ENCODE results near the gene MAP4K5. TPM values are rescaled to one million over a fixed set of nuclear protein-coding genes. Genes with fewer than 3 reads are reported as not detected.

Gene MAP4K5
- total and polyA plus RNA-seq, 10 donors: 9.1 to 172 (median 55.4) TPM

DNA sequence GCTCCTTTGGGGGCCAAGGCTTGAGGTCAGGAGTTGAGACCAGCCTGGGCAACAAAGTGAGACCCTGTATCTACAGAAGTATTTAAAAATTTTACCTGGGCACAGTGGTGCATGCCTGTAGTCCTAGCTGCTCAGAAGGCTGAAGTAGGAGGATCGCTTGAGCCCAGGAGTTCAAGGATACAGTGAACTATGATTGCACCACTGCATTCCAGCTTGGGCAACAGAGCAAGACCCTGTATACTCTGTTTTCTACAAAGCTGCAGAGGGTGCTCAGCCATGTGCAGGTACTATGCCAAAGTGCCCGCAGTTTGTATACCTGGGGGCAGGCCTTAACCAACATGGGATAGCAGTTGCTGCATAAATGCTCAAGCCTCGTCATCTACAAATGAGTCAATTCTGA, 108.8 kb downstream of the MAP4K5 start:
- 91 to 100% (median 95%) methylated on average over 3 of the region's 3 CpGs for WGBS, 5 donors

DNA sequence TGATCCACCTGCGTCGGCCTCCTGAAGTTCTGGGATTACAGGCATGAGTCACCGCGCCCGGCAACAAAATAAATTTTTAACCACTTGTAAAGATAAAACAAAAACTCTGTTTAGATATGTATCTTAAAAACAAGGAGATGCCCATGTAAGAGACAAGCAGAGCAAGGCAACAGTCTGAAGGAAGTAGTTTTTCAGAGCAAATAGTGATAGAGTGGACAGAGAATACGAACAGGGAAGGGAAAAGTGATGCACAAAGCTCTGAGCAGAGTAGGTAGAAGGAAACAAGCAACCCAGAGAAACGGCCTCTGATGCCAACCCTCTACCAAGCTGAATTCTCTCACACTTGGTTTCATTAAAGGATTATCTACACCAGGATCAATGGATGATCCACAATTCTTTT, 110.9 kb downstream of the MAP4K5 start:
- TF ChIP-seq, protein P1, sequence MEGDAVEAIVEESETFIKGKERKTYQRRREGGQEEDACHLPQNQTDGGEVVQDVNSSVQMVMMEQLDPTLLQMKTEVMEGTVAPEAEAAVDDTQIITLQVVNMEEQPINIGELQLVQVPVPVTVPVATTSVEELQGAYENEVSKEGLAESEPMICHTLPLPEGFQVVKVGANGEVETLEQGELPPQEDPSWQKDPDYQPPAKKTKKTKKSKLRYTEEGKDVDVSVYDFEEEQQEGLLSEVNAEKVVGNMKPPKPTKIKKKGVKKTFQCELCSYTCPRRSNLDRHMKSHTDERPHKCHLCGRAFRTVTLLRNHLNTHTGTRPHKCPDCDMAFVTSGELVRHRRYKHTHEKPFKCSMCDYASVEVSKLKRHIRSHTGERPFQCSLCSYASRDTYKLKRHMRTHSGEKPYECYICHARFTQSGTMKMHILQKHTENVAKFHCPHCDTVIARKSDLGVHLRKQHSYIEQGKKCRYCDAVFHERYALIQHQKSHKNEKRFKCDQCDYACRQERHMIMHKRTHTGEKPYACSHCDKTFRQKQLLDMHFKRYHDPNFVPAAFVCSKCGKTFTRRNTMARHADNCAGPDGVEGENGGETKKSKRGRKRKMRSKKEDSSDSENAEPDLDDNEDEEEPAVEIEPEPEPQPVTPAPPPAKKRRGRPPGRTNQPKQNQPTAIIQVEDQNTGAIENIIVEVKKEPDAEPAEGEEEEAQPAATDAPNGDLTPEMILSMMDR (IDR thresholded peaks at IDR 0.05 in 8 of 11, conservative IDR thresholded peaks at IDR 0.05 in 3 of 11): no peak
- TF ChIP-seq POLR2A (IDR thresholded peaks at IDR 0.05) (no peak), POLR2AphosphoS5 (IDR thresholded peaks at IDR 0.05) (no peak)

More for the DNA sequence above, 108.8 kb downstream of the MAP4K5 start:
- Histone ChIP-seq H3K36me3 (peaks cover 0 to 100% (median 53%) of the 10 kb centered on the region in 6 donors), H3K4me1 (no peaks in the 10 kb centered on the region), H3K9me3 (no peaks in the 10 kb centered on the region), H3K27ac (no peak overlapping the region), H3K4me3 (no peak overlapping the region), H3K27me3 (replicated peaks in 1 of 7) (no peaks in the 10 kb centered on the region)
- no peak for DNase-seq
- TF ChIP-seq POLR2AphosphoS5 (IDR thresholded peaks at IDR 0.05): no peak
- TF ChIP-seq, protein P1 (IDR thresholded peaks at IDR 0.05 in 8 of 11, conservative IDR thresholded peaks at IDR 0.05 in 3 of 11): no peak
- no peak for TF ChIP-seq POLR2A (IDR thresholded peaks at IDR 0.05)
- intact Hi-C loops (cut with DNase I; ENCODE audit: low total_unique reads): no loop called here

DNA sequence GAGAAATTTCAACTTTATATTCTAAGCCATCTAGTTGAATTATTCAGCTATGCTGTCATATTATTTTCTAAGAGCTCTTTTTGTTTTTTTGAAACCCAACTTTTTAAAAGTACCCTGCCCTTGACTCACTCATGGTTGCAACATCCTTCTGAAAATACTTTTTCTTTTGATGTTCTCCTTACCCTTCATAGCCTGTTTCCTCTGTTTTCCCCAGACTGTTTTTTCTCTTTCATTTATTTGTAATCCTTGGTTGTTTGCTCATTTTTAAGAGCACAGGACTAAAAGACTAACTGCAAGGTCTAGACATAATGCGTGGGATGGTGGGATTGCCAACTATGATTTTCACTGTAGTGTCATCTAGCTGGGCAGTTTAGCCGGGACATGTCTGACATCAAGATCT, 114.5 kb downstream of the MAP4K5 start:
- no peaks in the 10 kb centered on the region for H3K27me3 ChIP-seq (replicated peaks in 1 of 7)
- 90 to 100% (median 95%) methylated on average over 2 of the region's 2 CpGs for WGBS, 5 donors
- no peak for TF ChIP-seq POLR2A (IDR thresholded peaks at IDR 0.05)
- TF ChIP-seq, protein P1 (IDR thresholded peaks at IDR 0.05 in 8 of 11, conservative IDR thresholded peaks at IDR 0.05 in 3 of 11): no peak
- TF ChIP-seq POLR2AphosphoS5 (IDR thresholded peaks at IDR 0.05): no peak
- no peak overlapping the region for H3K4me3 ChIP-seq
- intact Hi-C loops (cut with DNase I; ENCODE audit: low total_unique reads): no loop called here
- no peaks in the 10 kb centered on the region for H3K4me1 ChIP-seq
- no peak for DNase-seq
- H3K36me3 ChIP-seq: peaks cover 0 to 72% (median 29%) of the 10 kb centered on the region in 6 donors
- no peak overlapping the region for H3K27ac ChIP-seq
- no peaks in the 10 kb centered on the region for H3K9me3 ChIP-seq

More for the DNA sequence above, 110.9 kb downstream of the MAP4K5 start:
- H3K27me3 ChIP-seq (replicated peaks in 1 of 7): no peaks in the 10 kb centered on the region
- no peaks in the 10 kb centered on the region for H3K4me1 ChIP-seq
- WGBS, 5 donors: 91 to 98% (median 95%) methylated on average over 7 of the region's 7 CpGs
- intact Hi-C loops (cut with DNase I; ENCODE audit: low total_unique reads): no loop called here
- H3K4me3 ChIP-seq: no peak overlapping the region
- no peaks in the 10 kb centered on the region for H3K9me3 ChIP-seq
- no peak overlapping the region for H3K27ac ChIP-seq
- H3K36me3 ChIP-seq: peaks cover 0 to 100% (median 48%) of the 10 kb centered on the region in 6 donors
- no peak for DNase-seq

DNA sequence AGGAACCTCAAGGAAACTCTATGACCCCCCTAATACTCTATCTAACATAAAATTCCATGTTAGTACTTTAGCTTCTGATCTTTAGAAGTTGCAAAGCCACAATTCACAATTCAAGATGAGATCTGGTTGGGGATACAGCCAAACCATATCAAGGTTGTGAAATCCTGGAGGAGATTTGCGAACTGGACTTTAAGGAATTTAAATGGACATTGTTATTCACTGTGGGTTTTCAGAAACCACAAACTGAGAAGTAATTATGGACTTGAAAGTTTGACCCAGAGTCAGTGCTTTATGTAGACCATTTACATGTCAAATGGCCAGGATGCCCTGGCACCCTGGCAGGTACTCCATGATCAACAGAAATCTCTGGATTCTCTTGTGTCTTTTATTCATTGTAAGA, 121.4 kb downstream of the MAP4K5 start:
- intact Hi-C loops (cut with DNase I; ENCODE audit: low total_unique reads): no loop called here
- H3K36me3 ChIP-seq: peaks cover 0 to 3% (median 0%) of the 10 kb centered on the region in 6 donors
- no peak overlapping the region for H3K4me3 ChIP-seq
- H3K4me1 ChIP-seq: no peaks in the 10 kb centered on the region
- WGBS, 5 donors: 81 to 91% (median 86%) methylated on average over 1 of the region's 1 CpG
- TF ChIP-seq, protein P1 (IDR thresholded peaks at IDR 0.05 in 8 of 11, conservative IDR thresholded peaks at IDR 0.05 in 3 of 11): no peak
- no peak for TF ChIP-seq POLR2AphosphoS5 (IDR thresholded peaks at IDR 0.05)
- TF ChIP-seq POLR2A (IDR thresholded peaks at IDR 0.05): no peak
- DNase-seq: no peak
- no peak overlapping the region for H3K27ac ChIP-seq
- peaks cover 0 to 5% (median 0%) of the 10 kb centered on the region in 8 donors for H3K9me3 ChIP-seq
- H3K27me3 ChIP-seq (replicated peaks in 1 of 7): no peaks in the 10 kb centered on the region

Measured in spleen (tissue), 11 donors.